CD4-positive, alpha-beta memory T cell (primary cell): ENCODE measurements around the gene DIS3. TPM values are rescaled to one million over a fixed set of nuclear protein-coding genes. Genes with fewer than 3 reads are reported as not detected.
"Not testable (repeated sequence)": the region's sequence is repeated elsewhere in the genome, so short reads cannot be mapped to it uniquely, and the experiment has no call there.

Experiments used
- CTCF ChIA-PET: fragments of 350-600 bp; sonication (Branson Sonifier 250); formaldehyde crosslinking; loops from one replicate; lab custom pipeline; 2021; ENCODE audit warnings: inconsistent platforms; ENCODE audit not compliant: partially characterized antibody; lab: Charles Lee
- POLR2A ChIA-PET: fragments of 350-600 bp; sonication (Branson Sonifier 250); formaldehyde crosslinking; loops from one replicate; lab custom pipeline; 2021; ENCODE audit not compliant: partially characterized antibody; lab: Charles Lee
- DNase-seq, 5 donors: peaks; one replicate each; pipeline versions ENCODE4 v3.0.0 to v3.0.0-alpha.2; 2020 to 2022; ENCODE audit warnings: mixed read lengths in 1 of 5
- H3K27ac ChIP-seq: one replicate; pipeline ENCODE4 v1.7.0; 2013; ENCODE audit warnings: low read depth, low read length
- H3K27me3 ChIP-seq: 2 replicates; pipeline ENCODE4 v1.7.0; 2013; ENCODE audit warnings: mild to moderate bottlenecking, low read length, moderate library complexity; ENCODE audit not compliant: insufficient read depth
- H3K36me3 ChIP-seq: 2 replicates; pipeline ENCODE4 v1.7.0; 2013; ENCODE audit warnings: mild to moderate bottlenecking, low read length, moderate library complexity; ENCODE audit not compliant: insufficient read depth
- H3K4me1 ChIP-seq: 2 replicates; pipeline ENCODE4 v1.7.0; 2013; ENCODE audit warnings: mild to moderate bottlenecking, low read length, moderate library complexity; ENCODE audit not compliant: insufficient read depth
- H3K4me3 ChIP-seq, 2 donors: one replicate each; pipeline ENCODE4 v1.7.0; 2013; ENCODE audit warnings: low read length in 2 of 2, mild to moderate bottlenecking in 1 of 2
- H3K9me3 ChIP-seq, 2 donors: one replicate each; pipeline ENCODE4 v1.7.0; 2013; ENCODE audit warnings: low read length in 2 of 2, control low read depth in 1 of 2; ENCODE audit not compliant: control insufficient read depth in 1 of 2
- H3K27ac Mint-ChIP-seq, 7 donors: one replicate each; pipeline ENCODE4 v1.8.0; 2020 to 2021; ENCODE audit warnings: mixed read lengths in 7 of 7, mild to moderate bottlenecking in 6 of 7, inconsistent platforms in 3 of 7, moderate library complexity in 3 of 7
- H3K27me3 Mint-ChIP-seq, 2 donors: one replicate each; pipeline ENCODE4 v1.8.0; 2020 to 2021; ENCODE audit warnings: mixed read lengths in 2 of 2
- H3K36me3 Mint-ChIP-seq, 2 donors: one replicate each; pipeline ENCODE4 v1.8.0; 2020 to 2021; ENCODE audit warnings: mixed read lengths in 2 of 2, inconsistent platforms in 1 of 2, mild to moderate bottlenecking in 1 of 2
- H3K4me1 Mint-ChIP-seq, 4 donors: one replicate each; pipeline ENCODE4 v1.8.0; 2020 to 2021; ENCODE audit warnings: mixed read lengths in 4 of 4, mild to moderate bottlenecking in 1 of 4
- H3K4me3 Mint-ChIP-seq, 8 donors: one replicate each; pipeline ENCODE4 v1.8.0; 2020 to 2021; ENCODE audit warnings: mixed read lengths in 8 of 8, mild to moderate bottlenecking in 7 of 8, moderate library complexity in 6 of 8, inconsistent platforms in 3 of 8
- H3K9me3 Mint-ChIP-seq, 8 donors: one replicate each; pipeline ENCODE4 v1.8.0; 2020 to 2021; ENCODE audit warnings: mixed read lengths in 8 of 8, mild to moderate bottlenecking in 5 of 8, inconsistent platforms in 3 of 8, moderate library complexity in 1 of 8
- intact Hi-C: fragments of 100-400 bp; cut with micrococcal nuclease; formaldehyde crosslinking; loops from one replicate; pipeline ENCODE4 v1.15.1; 2023
- polyA plus RNA-seq, 2 donors: library from polyadenylated mRNA; unstranded; fragments of 300-500 nt; fragmentation: Illumina TruSeq; gene quantifications; one replicate each; pipeline ENCODE4 v1.2.3, GENCODE V29; 2021
- total RNA-seq, 2 experiments: library from RNA; stranded (reverse); gene quantifications; one replicate each; pipeline ENCODE4 v1.2.3, GENCODE V29; 2021

Gene DIS3
- total and polyA plus RNA-seq, 4 experiments from 2014 or later: 12.8 to 41.0 (median 25.2) TPM

DNA sequence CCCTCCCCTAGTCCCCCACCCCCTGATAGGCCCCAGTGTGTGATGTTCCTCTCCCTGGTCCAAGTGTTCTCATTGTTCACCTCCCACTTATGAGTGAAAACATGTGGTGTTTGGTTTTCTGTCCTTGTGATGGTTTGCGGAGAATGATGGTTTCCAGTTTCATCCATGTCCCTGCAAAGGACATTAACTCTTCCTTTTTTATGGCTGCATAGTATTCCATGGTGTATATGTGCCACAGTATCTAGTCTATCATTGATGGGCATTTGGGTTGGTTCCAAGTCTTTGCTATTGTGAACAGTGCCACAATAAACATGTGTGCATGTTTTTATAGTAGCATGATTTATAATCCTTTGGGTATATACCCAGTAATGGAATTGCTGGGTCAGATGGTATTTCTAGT is 24.8 kb upstream of the DIS3 start:
- peaks cover 35 to 39% of the 10 kb centered on the region in 2 donors for H3K36me3 Mint-ChIP-seq
- H3K4me1 Mint-ChIP-seq, H3K9me3 ChIP-seq, H3K36me3 ChIP-seq, H3K4me1 ChIP-seq, DNase-seq, H3K9me3 Mint-ChIP-seq, CTCF ChIA-PET, intact Hi-C loops, H3K4me3 ChIP-seq, H3K27me3 ChIP-seq, H3K4me3 Mint-ChIP-seq, POLR2A ChIA-PET, H3K27ac ChIP-seq, H3K27me3 Mint-ChIP-seq: not testable (repeated sequence)
- H3K27ac Mint-ChIP-seq: peak overlapping the region in 4 of 7 donors; percentile 23 to 59 (median 40)

DNA sequence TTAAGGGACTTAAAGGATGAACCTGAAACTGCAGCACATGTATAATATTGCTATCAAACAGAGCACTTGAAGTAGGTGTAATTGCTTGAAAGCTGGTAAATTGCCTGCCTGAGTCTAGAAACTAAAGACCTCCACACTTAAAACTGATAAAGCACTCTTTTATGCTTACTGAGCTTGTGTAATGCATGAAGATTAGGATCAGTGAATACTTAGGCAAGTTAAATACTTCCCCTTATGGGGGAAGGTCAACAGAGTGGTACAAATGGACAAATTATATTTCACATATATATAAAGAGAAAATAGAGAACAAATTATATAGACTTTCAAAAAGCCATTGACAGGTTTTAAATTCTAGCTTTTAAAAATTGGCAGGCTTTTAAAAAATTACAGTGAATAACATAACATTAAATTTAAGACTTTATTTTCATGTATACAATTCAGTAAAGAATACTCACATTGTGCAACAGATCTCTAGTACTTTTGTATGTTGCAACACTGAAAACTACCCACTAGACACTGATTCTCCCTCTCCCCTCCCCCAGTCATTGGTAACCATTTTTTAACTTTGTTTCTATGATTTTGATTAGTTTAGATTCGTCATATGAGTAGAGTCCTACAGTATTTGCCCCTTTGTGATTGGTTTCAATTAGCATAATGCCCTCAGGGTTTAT is 24.1 kb upstream of the DIS3 start:
- Mint-ChIP-seq H3K4me1 (peaks cover 7 to 11% (median 8%) of the 10 kb centered on the region in 4 donors), H3K9me3 (peaks cover 0 to 5% (median 0%) of the 10 kb centered on the region in 8 donors), H3K4me3 (no peak overlapping the region), H3K27ac (peak overlapping the region in 1 of 7 donors; percentile 55), H3K36me3 (peaks cover 38 to 42% of the 10 kb centered on the region in 2 donors), H3K27me3 (no peaks in the 10 kb centered on the region)
- H3K27ac ChIP-seq: no peak overlapping the region
- H3K4me1 ChIP-seq: no peaks in the 10 kb centered on the region
- intact Hi-C loops: no loop called here
- CTCF ChIA-PET: interaction anchor here (0.8 kb wide), 2 partner anchors 14 to 22 kb away, joined by 3 read pairs; no protein-coding TSS in a partner anchor
- no peak overlapping the region for H3K4me3 ChIP-seq
- H3K9me3 ChIP-seq: no peaks in the 10 kb centered on the region
- H3K36me3 ChIP-seq: no peaks in the 10 kb centered on the region
- no peak for DNase-seq
- no peaks in the 10 kb centered on the region for H3K27me3 ChIP-seq
- POLR2A ChIA-PET: no interaction called here

GRCh38 chr13:72804301-72804700 is 22.6 kb upstream of the DIS3 start:
- ChIA-PET CTCF (no interaction called here), POLR2A (no interaction called here)
- H3K36me3 ChIP-seq: no peaks in the 10 kb centered on the region
- Mint-ChIP-seq H3K4me1 (peaks cover 7 to 12% (median 9%) of the 10 kb centered on the region in 4 donors), H3K9me3 (peaks cover 0 to 5% (median 0%) of the 10 kb centered on the region in 8 donors), H3K27me3 (no peaks in the 10 kb centered on the region), H3K4me3 (no peak overlapping the region), H3K27ac (peak overlapping the region in 3 of 7 donors; percentile 26 to 68 (median 63)), H3K36me3 (peaks cover 43 to 47% of the 10 kb centered on the region in 2 donors)
- H3K27me3 ChIP-seq: no peaks in the 10 kb centered on the region
- no peaks in the 10 kb centered on the region for H3K4me1 ChIP-seq
- DNase-seq: no peak
- H3K27ac ChIP-seq: no peak overlapping the region
- intact Hi-C loops: no loop called here
- no peak overlapping the region for H3K4me3 ChIP-seq
- H3K9me3 ChIP-seq: no peaks in the 10 kb centered on the region

GRCh38 chr13:72798817-72799216 is 17.1 kb upstream of the DIS3 start:
- POLR2A ChIA-PET: no interaction called here
- peaks cover 11 to 25% (median 18%) of the 10 kb centered on the region in 4 donors for H3K4me1 Mint-ChIP-seq
- peaks cover 53 to 63% of the 10 kb centered on the region in 2 donors for H3K36me3 Mint-ChIP-seq
- H3K27me3 ChIP-seq: no peaks in the 10 kb centered on the region
- no peak for DNase-seq
- no peaks in the 10 kb centered on the region for H3K4me1 ChIP-seq
- H3K36me3 ChIP-seq: peaks cover 20% of the 10 kb centered on the region
- intact Hi-C loops: no loop called here
- H3K27me3 Mint-ChIP-seq: no peaks in the 10 kb centered on the region
- CTCF ChIA-PET: no interaction called here
- H3K9me3 Mint-ChIP-seq: peaks cover 0 to 4% (median 0%) of the 10 kb centered on the region in 8 donors
- H3K27ac ChIP-seq: no peak overlapping the region
- no peak overlapping the region for H3K4me3 ChIP-seq
- H3K27ac Mint-ChIP-seq: no peak overlapping the region
- H3K9me3 ChIP-seq: no peaks in the 10 kb centered on the region
- H3K4me3 Mint-ChIP-seq: no peak overlapping the region

DNA sequence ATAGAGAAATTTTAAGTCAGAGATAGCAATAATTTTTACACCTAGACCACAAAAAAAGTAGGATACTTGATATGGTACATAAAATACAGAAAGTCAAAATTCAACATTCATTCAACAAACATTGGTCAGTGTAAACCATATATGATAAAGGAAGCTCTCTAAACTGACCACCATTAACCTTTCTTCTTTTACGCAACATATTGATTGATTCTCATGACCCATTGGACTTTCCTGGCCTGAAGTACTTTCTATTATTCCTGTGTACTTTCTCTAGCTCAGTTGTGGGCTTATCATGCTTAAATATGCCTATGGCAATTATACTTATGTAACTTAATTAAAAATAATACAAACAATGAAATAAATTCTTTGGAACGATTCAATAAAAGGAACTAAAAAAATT is 10.9 kb upstream of the DIS3 start:
- CTCF ChIA-PET: interaction anchor here (1.2 kb wide), 1 partner anchor 15 kb away, joined by 3 read pairs; no protein-coding TSS in a partner anchor
- Mint-ChIP-seq H3K9me3 (peaks cover 0 to 4% (median 0%) of the 10 kb centered on the region in 8 donors), H3K4me1 (peaks cover 17 to 30% (median 27%) of the 10 kb centered on the region in 4 donors), H3K27me3 (no peaks in the 10 kb centered on the region), H3K4me3 (no peak overlapping the region), H3K36me3 (peaks cover 48 to 53% of the 10 kb centered on the region in 2 donors), H3K27ac (no peak overlapping the region)
- Histone ChIP-seq H3K27me3 (no peaks in the 10 kb centered on the region), H3K27ac (no peak overlapping the region), H3K4me1 (no peaks in the 10 kb centered on the region), H3K36me3 (peaks cover 22% of the 10 kb centered on the region), H3K4me3 (no peak overlapping the region), H3K9me3 (no peaks in the 10 kb centered on the region)
- no peak for DNase-seq
- POLR2A ChIA-PET: no interaction called here
- intact Hi-C loops: no loop called here

DNA sequence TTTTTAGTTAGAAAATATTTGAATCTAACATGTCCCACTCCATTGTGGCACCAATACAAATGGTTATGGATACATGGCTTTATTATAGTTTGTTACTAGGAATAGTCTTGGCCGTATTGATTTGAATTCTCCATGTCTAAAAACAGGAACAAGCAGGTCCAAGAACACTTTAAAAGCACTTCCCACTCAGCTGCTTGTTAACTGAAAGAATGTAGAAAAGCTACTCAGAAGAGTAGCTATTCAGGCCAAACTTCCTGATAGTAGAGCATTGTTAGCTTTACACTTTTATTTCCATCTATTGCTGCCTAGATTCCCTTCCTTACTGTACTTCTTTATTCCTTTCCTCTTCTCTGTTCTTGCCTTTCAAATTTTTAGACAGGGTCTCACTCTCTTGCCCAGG is 7.1 kb upstream of the DIS3 start:
- Mint-ChIP-seq H3K27ac (no peak overlapping the region), H3K4me1 (peaks cover 28 to 40% (median 36%) of the 10 kb centered on the region in 4 donors), H3K9me3 (peaks cover 0 to under 1% (median 0%) of the 10 kb centered on the region in 8 donors), H3K27me3 (no peaks in the 10 kb centered on the region), H3K36me3 (peaks cover 33 to 37% of the 10 kb centered on the region in 2 donors), H3K4me3 (no peak overlapping the region)
- intact Hi-C loops: no loop called here
- Histone ChIP-seq H3K36me3 (peaks cover 19% of the 10 kb centered on the region), H3K4me3 (no peak overlapping the region), H3K9me3 (no peaks in the 10 kb centered on the region), H3K4me1 (peaks cover 20% of the 10 kb centered on the region), H3K27ac (no peak overlapping the region), H3K27me3 (no peaks in the 10 kb centered on the region)
- no peak for DNase-seq
- ChIA-PET CTCF (interaction anchor here (1.0 to 1.1 kb wide), 2 partner anchors 10 to 19 kb away, joined by 3 to 4 read pairs; no protein-coding TSS in a partner anchor), POLR2A (no interaction called here)

- POLR2A ChIA-PET, intact Hi-C loops, H3K27me3 ChIP-seq, H3K27me3 Mint-ChIP-seq, DNase-seq, CTCF ChIA-PET, H3K9me3 ChIP-seq, H3K9me3 Mint-ChIP-seq, H3K36me3 ChIP-seq, H3K4me3 ChIP-seq, H3K27ac ChIP-seq: not testable (repeated sequence)
- Mint-ChIP-seq H3K36me3 (peaks cover 15 to 40% of the 10 kb centered on the region in 2 donors), H3K4me1 (peaks cover 36 to 75% (median 55%) of the 10 kb centered on the region in 4 donors), H3K4me3 (peak overlapping the region in 2 of 8 donors; percentile 27 to 45), H3K27ac (peak overlapping the region in 2 of 7 donors; percentile 7 to 50)
- H3K4me1 ChIP-seq: peaks cover 54% of the 10 kb centered on the region
Measured at GRCh38 chr13:72784679-72785078, 3.0 kb upstream of the DIS3 start.
